HepG2 (cell line): Measurements from ENCODE around the gene ALDH4A1.

Source experiments
- CTCF ChIP-seq: sonication (generic); formaldehyde crosslinking; IDR thresholded peaks from 2 replicates; pipeline ENCODE4 v1.5.0; 2020; ENCODE audit warnings: mild to moderate bottlenecking, missing genetic modification reagents, moderate library complexity
- SP1 ChIP-seq, 2 experiments: fragments of 450-650 bp in 1 of 2; sonication (generic) in 1 of 2; formaldehyde crosslinking in 1 of 2; IDR thresholded peaks; 2 replicates each; pipeline versions ENCODE4 v1.4.0 to v1.6.1; 2016 to 2020; ENCODE audit warnings: missing genetic modification reagents in 1 of 2

GRCh38 chr1:18901147-18901951, 1.0 kb downstream of the ALDH4A1 start:
- TF ChIP-seq CTCF (CRISPR knock-in tag) (peak; percentile 20; the same call in 1 of the 2 replicates), SP1 (IDR thresholded peaks at IDR 0.05) (no peak), SP1 (CRISPR knock-in tag; IDR thresholded peaks at IDR 0.05) (no peak)
